ENCODE data around the gene ZNF784.

Gene ZNF784

GRCh38 chr19:55656988-55657747 is 32.8 kb upstream of the ZNF784 start:
- no peak for DNase-seq (ENCODE audit: low read depth, low spot score)

GRCh38 chr19:55656552-55656951 is 32.2 kb upstream of the ZNF784 start:
- no peak for DNase-seq (ENCODE audit: low read depth, low spot score)

- no peak for DNase-seq (ENCODE audit: low read depth, low spot score)
These were observed 31.3 kb upstream of the ZNF784 start for GRCh38 chr19:55655648-55656040.

- peak; percentile 93 for DNase-seq (ENCODE audit: low read depth, low spot score)
These were observed 30.7 kb upstream of the ZNF784 start, which contains the start of gene U2AF2 for GRCh38 chr19:55654868-55655647. Gene U2AF2 (plus strand): TSS chr19:55655035. CDS start chr19:55655105, 70 bp downstream.

GRCh38 chr19:55654323-55654867 is 30.0 kb upstream of the ZNF784 start:
- DNase-seq (ENCODE audit: low read depth, low spot score): peak; percentile 98

GRCh38 chr19:55653651-55654322 is 29.4 kb upstream of the ZNF784 start:
- peak; percentile 98 for DNase-seq (ENCODE audit: low read depth, low spot score)

GRCh38 chr19:55652311-55653128 is 28.2 kb upstream of the ZNF784 start:
- DNase-seq (ENCODE audit: low read depth, low spot score): no peak

GRCh38 chr19:55651236-55651635 is 26.9 kb upstream of the ZNF784 start:
- DNase-seq (ENCODE audit: low read depth, low spot score): no peak

GRCh38 chr19:55650602-55651230 is 26.4 kb upstream of the ZNF784 start:
- no peak for DNase-seq (ENCODE audit: low read depth, low spot score)

- no peak for DNase-seq (ENCODE audit: low read depth, low spot score)
These were observed 25.8 kb upstream of the ZNF784 start for GRCh38 chr19:55650126-55650557.

GRCh38 chr19:55649268-55650125 is 25.1 kb upstream of the ZNF784 start:
- no peak for DNase-seq (ENCODE audit: low read depth, low spot score)

- no peak for DNase-seq (ENCODE audit: low read depth, low spot score)
These were observed 24.4 kb upstream of the ZNF784 start for GRCh38 chr19:55648585-55649267.

GRCh38 chr19:55647732-55648584 is 23.6 kb upstream of the ZNF784 start, which contains the start of gene CCDC106:
Gene CCDC106 (plus strand): TSS chr19:55648212. CDS start chr19:55649047, 835 bp downstream.
- no peak for DNase-seq (ENCODE audit: low read depth, low spot score)

GRCh38 chr19:55646889-55647731 is 22.7 kb upstream of the ZNF784 start:
- DNase-seq (ENCODE audit: low read depth, low spot score): no peak

GRCh38 chr19:55645512-55645881 is 21.1 kb upstream of the ZNF784 start:
- DNase-seq (ENCODE audit: low read depth, low spot score): no peak

GRCh38 chr19:55644842-55645511 is 20.6 kb upstream of the ZNF784 start:
- no peak for DNase-seq (ENCODE audit: low read depth, low spot score)
